ENCODE data around the gene LDLRAD3. TPM values are rescaled to one million over a fixed set of nuclear protein-coding genes. Genes with fewer than 3 reads are reported as not detected.
A peak's percentile ranks its signal among the peaks of the same experiment; 100 is the strongest.

Gene LDLRAD3
- total and polyA plus RNA-seq, 3 donors from 2014 or later = 7.1 to 14.6 (median 12.0) TPM

GRCh38 chr11:35935390-35935789, 8.5 kb upstream of the LDLRAD3 start:
- no peak for TF ChIP-seq CTCF (IDR thresholded peaks at IDR 0.05)
- TF ChIP-seq POLR2A (IDR thresholded peaks at IDR 0.05) = no peak
- Histone ChIP-seq H3K27ac (no peak overlapping the region), H3K27me3 (no peaks in the 10 kb centered on the region), H3K36me3 (ENCODE audit: low read depth, missing control alignments) (no peaks in the 10 kb centered on the region), H3K4me3 (no peak overlapping the region), H3K4me1 (no peaks in the 10 kb centered on the region), H3K9me3 (no peaks in the 10 kb centered on the region)
- no peak for DNase-seq
- 63 to 78% methylated on average over 1 of the region's 1 CpG for WGBS, 2 donors
- intact Hi-C loops (cut with DNase I; ENCODE audit: low total_unique reads) = no loop called here

GRCh38 chr11:35937111-35937510, 6.8 kb upstream of the LDLRAD3 start:
- WGBS, 2 donors = 66 to 68% methylated on average over 3 of the region's 3 CpGs

GRCh38 chr11:35937700-35938099, 6.2 kb upstream of the LDLRAD3 start:
- H3K27ac ChIP-seq = no peak overlapping the region
- TF ChIP-seq POLR2A (IDR thresholded peaks at IDR 0.05) (no peak), CTCF (IDR thresholded peaks at IDR 0.05) (no peak)
- H3K4me1 ChIP-seq = no peaks in the 10 kb centered on the region
- no peaks in the 10 kb centered on the region for H3K27me3 ChIP-seq
- H3K36me3 ChIP-seq (ENCODE audit: low read depth, missing control alignments) = no peaks in the 10 kb centered on the region
- intact Hi-C loops (cut with DNase I; ENCODE audit: low total_unique reads) = no loop called here
- 81 to 82% methylated on average over 6 of the region's 6 CpGs for WGBS, 2 donors
- DNase-seq = no peak
- H3K4me3 ChIP-seq = no peak overlapping the region
- H3K9me3 ChIP-seq = no peaks in the 10 kb centered on the region

More at GRCh38 chr11:35937111-35937510, 6.8 kb upstream of the LDLRAD3 start:
- no peak for DNase-seq
- intact Hi-C loops (cut with DNase I; ENCODE audit: low total_unique reads) = no loop called here
- H3K9me3 ChIP-seq = no peaks in the 10 kb centered on the region
- H3K27ac ChIP-seq = no peak overlapping the region
- no peaks in the 10 kb centered on the region for H3K4me1 ChIP-seq
- no peaks in the 10 kb centered on the region for H3K36me3 ChIP-seq (ENCODE audit: low read depth, missing control alignments)
- H3K4me3 ChIP-seq = no peak overlapping the region
- TF ChIP-seq CTCF (IDR thresholded peaks at IDR 0.05) (no peak), POLR2A (IDR thresholded peaks at IDR 0.05) (no peak)
- no peaks in the 10 kb centered on the region for H3K27me3 ChIP-seq

- Histone ChIP-seq H3K4me1 (peaks cover 3% of the 10 kb centered on the region), H3K36me3 (ENCODE audit: low read depth, missing control alignments) (no peaks in the 10 kb centered on the region), H3K9me3 (no peaks in the 10 kb centered on the region), H3K4me3 (no peak overlapping the region), H3K27ac (no peak overlapping the region), H3K27me3 (no peaks in the 10 kb centered on the region)
- DNase-seq = no peak
- TF ChIP-seq CTCF (IDR thresholded peaks at IDR 0.05) = no peak
- no peak for TF ChIP-seq POLR2A (IDR thresholded peaks at IDR 0.05)
- WGBS, 2 donors = 95 to 97% methylated on average over 9 of the region's 9 CpGs
- intact Hi-C loops (cut with DNase I; ENCODE audit: low total_unique reads) = no loop called here
These were observed 5.6 kb upstream of the LDLRAD3 start for GRCh38 chr11:35938231-35938630.

- Histone ChIP-seq H3K36me3 (ENCODE audit: low read depth, missing control alignments) (no peaks in the 10 kb centered on the region), H3K4me1 (peaks cover 6% of the 10 kb centered on the region), H3K9me3 (no peaks in the 10 kb centered on the region), H3K27ac (peak overlapping the region; percentile 69 to 90), H3K4me3 (peak overlapping the region; percentile 55 to 63), H3K27me3 (no peaks in the 10 kb centered on the region)
- DNase-seq = peak; percentile 21
- no peak for TF ChIP-seq POLR2A (IDR thresholded peaks at IDR 0.05)
- TF ChIP-seq CTCF (IDR thresholded peaks at IDR 0.05) = no peak
- 5 to 12% methylated on average over 9 of the region's 9 CpGs for WGBS, 2 donors
- intact Hi-C loops (cut with DNase I; ENCODE audit: low total_unique reads) = no loop called here
These were observed 553 bp upstream of the LDLRAD3 start for GRCh38 chr11:35943309-35943708.
